HG02763 (cell line): ENCODE results near the gene NPIPA8.
"Not testable (repeated sequence)": the region's sequence is repeated elsewhere in the genome, so short reads cannot be mapped to it uniquely, and the experiment has no call there.

ENCODE experiments used
- ATAC-seq: cut with Tn5 transposase; IDR thresholded peaks from one replicate; pipeline ENCODE4 v1.9.1; 2021; ENCODE audit warnings: mild to moderate bottlenecking, moderate library complexity; ENCODE audit not compliant: unreplicated experiment

The NPIPA8 gene

GRCh38 chr16:18280319-18280718 lies 56.2 kb downstream of the NPIPA8 start:
- not testable (repeated sequence) for ATAC-seq

DNA sequence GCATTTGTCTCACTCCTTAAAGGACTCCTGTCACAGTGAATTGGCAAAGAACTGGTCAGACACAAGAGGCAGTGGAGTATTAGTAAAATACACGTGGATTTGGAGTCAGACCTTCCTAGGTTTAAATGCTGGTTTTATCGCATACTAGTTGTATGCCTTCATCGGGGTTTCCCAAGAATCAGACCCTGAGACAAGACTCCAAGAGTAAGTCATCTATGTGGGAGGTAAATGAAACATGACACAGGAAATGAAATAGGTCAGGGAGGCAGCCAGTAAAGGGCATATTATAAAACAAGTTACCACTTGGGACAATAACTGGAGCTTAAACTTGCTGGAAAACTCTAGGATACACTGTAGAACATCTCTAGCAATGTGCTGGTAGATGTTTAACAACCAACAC lies 59.8 kb downstream of the NPIPA8 start:
- not testable (repeated sequence) for ATAC-seq

GRCh38 chr16:18270171-18270570 lies 66.4 kb downstream of the NPIPA8 start:
- not testable (repeated sequence) for ATAC-seq
